OCI-LY7 (cell line): ENCODE data around the gene DDX23. TPM values are rescaled to one million over a fixed set of nuclear protein-coding genes. Genes with fewer than 3 reads are reported as not detected.

Experiments used
- BruUV-seq: library from RNA; stranded (reverse); fragments of 400-500 nt; replicated peaks from 2 replicates; lab custom pipeline; 2021; lab: Mats Ljungman, UMichigan
- CTCF ChIA-PET: fragments of 300-600 bp; sonication (Branson Sonifier 250); formaldehyde crosslinking; loops from one replicate; lab custom pipeline; 2022; ENCODE audit warnings: antibody characterized with exemption; ENCODE audit not compliant: unreplicated experiment; lab: Charles Lee
- POLR2A ChIA-PET: fragments of 300-600 bp; sonication (Branson Sonifier 250); formaldehyde crosslinking; loops from one replicate; lab custom pipeline; 2022; ENCODE audit warnings: antibody characterized with exemption; lab: Charles Lee
- DNase-seq: peaks from one replicate; pipeline ENCODE4 v3.0.0-alpha.2; 2015; ENCODE audit warnings: low spot score
- H2AFZ ChIP-seq: fragments of 200-600 bp; sonication (generic), shearing (Covaris generic); 2 replicates; pipeline ENCODE4 v1.6.1; 2014; ENCODE audit warnings: mild to moderate bottlenecking, antibody characterized with exemption, low read length, moderate library complexity
- H3K27ac ChIP-seq: fragments of 200-600 bp; sonication (generic); 2 replicates; pipeline ENCODE4 v1.5.1; 2014; ENCODE audit warnings: mixed run types, low read depth, mild to moderate bottlenecking, moderate library complexity, low read length, inconsistent platforms; ENCODE audit not compliant: poor library complexity, severe bottlenecking
- H3K36me3 ChIP-seq: fragments of 200-600 bp; sonication (generic); 2 replicates; pipeline ENCODE4 v1.6.1; 2014; ENCODE audit warnings: mild to moderate bottlenecking, antibody characterized with exemption, low read length, moderate library complexity, mixed read lengths; ENCODE audit not compliant: insufficient read depth
- H3K4me1 ChIP-seq: fragments of 200-600 bp; sonication (generic); 2 replicates; pipeline ENCODE4 v1.5.1; 2014; ENCODE audit warnings: mild to moderate bottlenecking, low read length; ENCODE audit not compliant: insufficient read depth, poor library complexity, severe bottlenecking
- H3K4me2 ChIP-seq: fragments of 200-600 bp; sonication (generic); 2 replicates; pipeline ENCODE4 v1.6.1; 2014; ENCODE audit warnings: mild to moderate bottlenecking, low read length
- H3K4me3 ChIP-seq: fragments of 200-600 bp; sonication (generic); 2 replicates; pipeline ENCODE4 v1.5.1; 2014; ENCODE audit warnings: mild to moderate bottlenecking, low read depth, low read length; ENCODE audit not compliant: poor library complexity, severe bottlenecking
- H3K79me2 ChIP-seq: fragments of 200-600 bp; sonication (generic); 2 replicates; pipeline ENCODE4 v1.6.1; 2016; ENCODE audit warnings: low read depth, mild to moderate bottlenecking, low read length, moderate library complexity, mixed read lengths; ENCODE audit not compliant: insufficient read depth
- H3K9me2 ChIP-seq: fragments of 200-600 bp; sonication (generic); 2 replicates; pipeline ENCODE4 v1.6.1; 2016; ENCODE audit warnings: mild to moderate bottlenecking, low read length, mixed read lengths; ENCODE audit not compliant: insufficient read depth
- H3K9me3 ChIP-seq: fragments of 200-600 bp; sonication (generic); 2 replicates; pipeline ENCODE4 v1.6.1; 2014; ENCODE audit warnings: mild to moderate bottlenecking, mixed run types, low read length, mixed read lengths
- H4K20me1 ChIP-seq: fragments of 200-600 bp; sonication (generic); 2 replicates; pipeline ENCODE4 v1.6.1; 2014; ENCODE audit warnings: mild to moderate bottlenecking, antibody characterized with exemption, low read length, moderate library complexity, mixed read lengths; ENCODE audit not compliant: insufficient read depth
- CTCF ChIP-seq: fragments of 200-600 bp; sonication (generic); conservative IDR thresholded peaks from 2 replicates; pipeline ENCODE4 v1.5.1; 2014; ENCODE audit warnings: mild to moderate bottlenecking, antibody characterized with exemption, low read length, moderate library complexity, mixed read lengths
- EZH2phosphoT487 ChIP-seq: fragments of 200-600 bp; sonication (generic); IDR thresholded peaks from 2 replicates; pipeline ENCODE4 v1.6.1; 2018; ENCODE audit warnings: low read depth, borderline replicate concordance, mild to moderate bottlenecking, mixed run types, antibody characterized with exemption, low read length, moderate library complexity, mixed read lengths
- intact Hi-C: fragments of 100-400 bp; cut with micrococcal nuclease; formaldehyde crosslinking; loops from one replicate; pipeline ENCODE4 v1.10.0; 2022; ENCODE audit not compliant: unreplicated experiment
- total RNA-seq, 2 experiments: library from RNA; depleted of rRNA in 1 of 2; stranded (reverse); fragments of >200 nt in 1 of 2; shearing (Covaris generic) in 1 of 2; gene quantifications; 2 replicates each; pipeline ENCODE4 v1.2.3, GENCODE V29; 2014 to 2022

DDX23 gene
- total RNA-seq, 2 experiments from 2014 or later = 91.1 to 119 TPM

- H4K20me1 ChIP-seq = no peaks in the 10 kb centered on the region
- no peaks in the 10 kb centered on the region for H3K4me1 ChIP-seq
- ChIA-PET POLR2A (no interaction called here), CTCF (interaction anchor here (0.7 kb wide), 1 partner anchor 35 kb away, joined by 3 read pairs; no protein-coding TSS in a partner anchor)
- DNase-seq = no peak
- no peaks in the 10 kb centered on the region for H3K9me3 ChIP-seq
- BruUV-seq = no TSS peak
- no peaks in the 10 kb centered on the region for H3K36me3 ChIP-seq
- H3K9me2 ChIP-seq = no peaks in the 10 kb centered on the region
- no peak overlapping the region for H2AFZ ChIP-seq
- no peak overlapping the region for H3K4me3 ChIP-seq
- intact Hi-C loops = no loop called here
- H3K79me2 ChIP-seq = no peaks in the 10 kb centered on the region
- H3K27ac ChIP-seq = no peak overlapping the region
- no peak for TF ChIP-seq CTCF
- no peak for TF ChIP-seq EZH2phosphoT487
- H3K4me2 ChIP-seq = no peak overlapping the region
These were observed 63.5 kb downstream of the DDX23 start for GRCh38 chr12:48788524-48788853.

GRCh38 chr12:48787791-48788523 is 64.0 kb downstream of the DDX23 start:
- ChIA-PET CTCF (no interaction called here), POLR2A (interaction anchor here (0.7 kb wide), 1 partner anchor 167 kb away, joined by 4 read pairs; no protein-coding TSS in a partner anchor)
- Histone ChIP-seq H3K27ac (no peak overlapping the region), H4K20me1 (no peaks in the 10 kb centered on the region), H3K36me3 (no peaks in the 10 kb centered on the region), H3K9me3 (no peaks in the 10 kb centered on the region), H3K4me3 (no peak overlapping the region), H3K4me2 (no peak overlapping the region), H3K79me2 (no peaks in the 10 kb centered on the region), H3K9me2 (no peaks in the 10 kb centered on the region), H3K4me1 (no peaks in the 10 kb centered on the region), H2AFZ (no peak overlapping the region)
- intact Hi-C loops = no loop called here
- BruUV-seq = no TSS peak
- DNase-seq = no peak
- TF ChIP-seq CTCF (no peak), EZH2phosphoT487 (no peak)
